WTC11 (cell line): ENCODE measurements around the gene RAMP3. TPM values are rescaled to one million over a fixed set of nuclear protein-coding genes. Genes with fewer than 3 reads are reported as not detected.

Source experiments
- ATAC-seq: fragments of 200-7000 bp; cut with Tn5 transposase; 2 replicates; pipeline ENCODE4 v1.10.0; 2021; ENCODE audit warnings: mild to moderate bottlenecking, moderate library complexity
- CTCF ChIA-PET: fragments of 300-600 bp; sonication (Branson Sonifier 250); formaldehyde crosslinking; loops from one replicate; lab custom pipeline; 2021; ENCODE audit warnings: antibody characterized with exemption; lab: Charles Lee
- POLR2A ChIA-PET: fragments of 350-600 bp; sonication (Branson Sonifier 250); formaldehyde crosslinking; loops from one replicate; lab custom pipeline; 2021; ENCODE audit warnings: antibody characterized with exemption; lab: Charles Lee
- DNase-seq: peaks from one replicate; pipeline ENCODE4 v3.0.0; 2021; ENCODE audit warnings: low spot score
- H3K27ac Mint-ChIP-seq: 2 replicates; pipeline ENCODE4 v1.8.0; 2021; ENCODE audit warnings: mixed read lengths
- H3K27me3 Mint-ChIP-seq: 2 replicates; pipeline ENCODE4 v1.8.0; 2021; ENCODE audit warnings: low read depth, mild to moderate bottlenecking, moderate library complexity, mixed read lengths
- H3K36me3 Mint-ChIP-seq: 2 replicates; pipeline ENCODE4 v1.8.0; 2021; ENCODE audit warnings: mixed read lengths
- H3K4me1 Mint-ChIP-seq: 2 replicates; pipeline ENCODE4 v1.8.0; 2022; ENCODE audit warnings: mixed read lengths
- H3K4me3 Mint-ChIP-seq: 2 replicates; pipeline ENCODE4 v1.8.0; 2021; ENCODE audit warnings: mild to moderate bottlenecking, moderate library complexity, mixed read lengths
- H3K9me3 Mint-ChIP-seq: 2 replicates; pipeline ENCODE4 v1.8.0; 2021; ENCODE audit warnings: mixed read lengths
- AR ChIP-seq: fragments of 250-450 bp; sonication (Bioruptor Pico); IDR thresholded peaks from 2 replicates; pipeline ENCODE4 v1.9.0; 2021; ENCODE audit warnings: mild to moderate bottlenecking
- CREB1 ChIP-seq: sonication (generic); formaldehyde crosslinking; IDR thresholded peaks from 2 replicates; pipeline ENCODE4 v1.8.0; 2023; ENCODE audit warnings: mild to moderate bottlenecking, missing genetic modification reagents
- CREM ChIP-seq: sonication (generic); formaldehyde crosslinking; IDR thresholded peaks from 2 replicates; pipeline ENCODE4 v1.8.1; 2022; ENCODE audit warnings: mild to moderate bottlenecking, missing genetic modification reagents, moderate library complexity
- JAZF1 ChIP-seq: fragments of 250-450 bp; sonication (Bioruptor Pico); IDR thresholded peaks from 2 replicates; pipeline ENCODE4 v1.9.0; 2021; ENCODE audit warnings: moderate library complexity, mild to moderate bottlenecking, inconsistent platforms
- NFATC4 ChIP-seq: fragments of 250-450 bp; sonication (Bioruptor Pico); IDR thresholded peaks from 2 replicates; pipeline ENCODE4 v1.9.0; 2021; ENCODE audit warnings: mild to moderate bottlenecking
- NFE2L1 ChIP-seq: sonication (generic); formaldehyde crosslinking; IDR thresholded peaks from 2 replicates; pipeline ENCODE4 v1.8.1; 2023; ENCODE audit warnings: missing genetic modification reagents
- NR1H2 ChIP-seq: sonication (generic); formaldehyde crosslinking; IDR thresholded peaks from 2 replicates; pipeline ENCODE4 v1.9.0; 2021; ENCODE audit warnings: mild to moderate bottlenecking, moderate library complexity, missing genetic modification reagents
- STAT6 ChIP-seq: sonication (generic); formaldehyde crosslinking; conservative IDR thresholded peaks from 2 replicates; pipeline ENCODE4 v1.8.1; 2023; ENCODE audit warnings: mild to moderate bottlenecking, low read depth, missing genetic modification reagents, moderate library complexity
- TP53 ChIP-seq: sonication (generic); formaldehyde crosslinking; IDR thresholded peaks from 2 replicates; pipeline ENCODE4 v1.8.1; 2023; ENCODE audit warnings: mild to moderate bottlenecking, missing genetic modification reagents
- ZNF138 ChIP-seq: sonication (generic); formaldehyde crosslinking; conservative IDR thresholded peaks from 2 replicates; pipeline ENCODE4 v1.8.1; 2022; ENCODE audit warnings: mild to moderate bottlenecking, moderate library complexity, missing genetic modification reagents
- total RNA-seq: library from RNA; stranded (reverse); gene quantifications from 3 replicates; pipeline ENCODE4 v1.2.3, GENCODE V29; 2021

The RAMP3 gene
- total RNA-seq, 1 experiment from 2014 or later, result 0.85 TPM

- TF ChIP-seq AR (CRISPR knock-in tag), result no peak
These were observed 73.1 kb downstream of the RAMP3 start (continued) for GRCh38 chr7:45230611-45231165.

GRCh38 chr7:45233249-45233775 is 75.7 kb downstream of the RAMP3 start:
- no peak for DNase-seq
- TF ChIP-seq STAT6 (CRISPR knock-in tag) (no peak), CREB1 (CRISPR knock-in tag) (no peak), NFE2L1 (CRISPR knock-in tag) (no peak), NR1H2 (no peak), NFATC4 (CRISPR knock-in tag) (no peak), ZNF138 (no peak), CREM (CRISPR knock-in tag) (no peak), JAZF1 (CRISPR knock-in tag) (no peak), TP53 (CRISPR knock-in tag) (no peak)
- Mint-ChIP-seq H3K27ac (no peak overlapping the region), H3K27me3 (peaks cover 2% of the 10 kb centered on the region; the same call in 1 of the 2 replicates), H3K4me3 (no peak overlapping the region), H3K9me3 (no peaks in the 10 kb centered on the region), H3K4me1 (peaks cover 7% of the 10 kb centered on the region), H3K36me3 (no peaks in the 10 kb centered on the region)
- CTCF ChIA-PET, result no interaction called here
- POLR2A ChIA-PET, result no interaction called here
- ATAC-seq, result no peak

Other genes with a start within 250 kb of the RAMP3 start
- 0.41 to 0.48 TPM (median 0.46 TPM) in 3 replicates for gene MYO1G, start 178.8 kb upstream of the RAMP3 start, total RNA-seq
- 30.7 to 32.7 TPM (median 32.0 TPM) in 3 replicates for gene CCM2, start 157.6 kb upstream of the RAMP3 start, total RNA-seq
- 5.5 to 6.0 TPM (median 5.7 TPM) in 3 replicates for gene NACAD, start 68.8 kb upstream of the RAMP3 start, total RNA-seq
- 122 to 167 TPM (median 124 TPM) in 3 replicates for gene TBRG4, start 46.1 kb upstream of the RAMP3 start, total RNA-seq